ENCODE measurements around the gene WBP11. TPM values are rescaled to one million over a fixed set of nuclear protein-coding genes. Genes with fewer than 3 reads are reported as not detected.

Gene WBP11
- total RNA-seq, 1 experiment from 2014 or later = 108 TPM

GRCh38 chr12:14839262-14839661 lies 36.0 kb upstream of the WBP11 start:
- TF ChIP-seq, protein P1, sequence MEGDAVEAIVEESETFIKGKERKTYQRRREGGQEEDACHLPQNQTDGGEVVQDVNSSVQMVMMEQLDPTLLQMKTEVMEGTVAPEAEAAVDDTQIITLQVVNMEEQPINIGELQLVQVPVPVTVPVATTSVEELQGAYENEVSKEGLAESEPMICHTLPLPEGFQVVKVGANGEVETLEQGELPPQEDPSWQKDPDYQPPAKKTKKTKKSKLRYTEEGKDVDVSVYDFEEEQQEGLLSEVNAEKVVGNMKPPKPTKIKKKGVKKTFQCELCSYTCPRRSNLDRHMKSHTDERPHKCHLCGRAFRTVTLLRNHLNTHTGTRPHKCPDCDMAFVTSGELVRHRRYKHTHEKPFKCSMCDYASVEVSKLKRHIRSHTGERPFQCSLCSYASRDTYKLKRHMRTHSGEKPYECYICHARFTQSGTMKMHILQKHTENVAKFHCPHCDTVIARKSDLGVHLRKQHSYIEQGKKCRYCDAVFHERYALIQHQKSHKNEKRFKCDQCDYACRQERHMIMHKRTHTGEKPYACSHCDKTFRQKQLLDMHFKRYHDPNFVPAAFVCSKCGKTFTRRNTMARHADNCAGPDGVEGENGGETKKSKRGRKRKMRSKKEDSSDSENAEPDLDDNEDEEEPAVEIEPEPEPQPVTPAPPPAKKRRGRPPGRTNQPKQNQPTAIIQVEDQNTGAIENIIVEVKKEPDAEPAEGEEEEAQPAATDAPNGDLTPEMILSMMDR (conservative IDR thresholded peaks at IDR 0.05) = no peak
- Histone ChIP-seq H2BK15ac (ENCODE audit: low read depth, low read length) (no peak overlapping the region), H2BK5ac (ENCODE audit: insufficient read length, low read length) (no peak overlapping the region), H3K14ac (ENCODE audit: insufficient read depth, low read length) (no peak overlapping the region), H3K79me2 (ENCODE audit: insufficient read depth, low read length) (no peaks in the 10 kb centered on the region), H3T11ph (ENCODE audit: low read length) (no peak overlapping the region), H3K4me1 (ENCODE audit: insufficient read depth, low read length) (no peaks in the 10 kb centered on the region), H2BK120ac (ENCODE audit: low read depth, low read length, poor library complexity, severe bottlenecking) (no peak overlapping the region), H3K27ac (ENCODE audit: insufficient read length, low read depth, low read length) (no peak overlapping the region), H2AFZ (ENCODE audit: low read length) (no peak overlapping the region), H3K9me3 (ENCODE audit: control insufficient read depth, low read depth, low read length) (no peaks in the 10 kb centered on the region), H2AK5ac (ENCODE audit: insufficient read length, low read length) (no peak overlapping the region), H3K27me3 (ENCODE audit: insufficient read depth, low read length) (no peaks in the 10 kb centered on the region), H4K91ac (ENCODE audit: insufficient read length, low read depth, low read length) (no peak overlapping the region), H3K9ac (ENCODE audit: extremely low read depth, insufficient read length, low read length) (no peak overlapping the region), H4K5ac (ENCODE audit: insufficient read length, low read depth, low read length) (no peak overlapping the region), H2BK20ac (ENCODE audit: low read depth, low read length, poor library complexity, severe bottlenecking) (no peak overlapping the region), H4K20me1 (ENCODE audit: control insufficient read depth, insufficient read depth, insufficient read length) (no peaks in the 10 kb centered on the region), H3K23me2 (ENCODE audit: insufficient read length, low read depth, low read length, poor library complexity, severe bottlenecking) (no peaks in the 10 kb centered on the region), H3K4me2 (ENCODE audit: insufficient read depth, insufficient read length, low read length) (no peak overlapping the region), H3K56ac (ENCODE audit: insufficient read length, low read depth, low read length) (no peak overlapping the region), H3K23ac (ENCODE audit: insufficient read length, low read depth, low read length) (no peak overlapping the region), H3K79me1 (ENCODE audit: insufficient read depth, low read depth, low read length, poor library complexity, severe bottlenecking) (no peaks in the 10 kb centered on the region), H3K4ac (ENCODE audit: low read depth, low read length) (no peak overlapping the region), H4K8ac (replicated peaks; ENCODE audit: insufficient read length, low read depth, low read length) (no peak overlapping the region), H3K18ac (ENCODE audit: insufficient read length, low read depth, low read length) (no peak overlapping the region), H2BK12ac (ENCODE audit: insufficient read length, low read depth, low read length) (no peak overlapping the region)
- Mint-ChIP-seq H3K4me1 (peaks cover 4 to 8% of the 10 kb centered on the region in 2 experiments; a peak in 3 of 4 replicates), H3K4me3 (no peak overlapping the region), H3K27ac (no peak overlapping the region; a peak in 2 of 7 replicates), H3K36me3 (ENCODE audit: insufficient read depth in 1 of 3, low read depth in 3 of 3) (peaks cover 0 to 10% (median 0%) of the 10 kb centered on the region in 3 experiments; a peak in 2 of 7 replicates), H3K27me3 (ENCODE audit: low read depth) (no peaks in the 10 kb centered on the region), H3K9me3 (peaks cover 7 to 9% of the 10 kb centered on the region in 2 experiments)
- DNase-seq = no peak
- no CpG with 5 or more reads among the region's 1 CpG for WGBS (ENCODE audit: extremely low coverage, insufficient read length, low lambda C conversion rate)

Data from H9 (cell line).